Astrocyte (in vitro differentiated cells and primary cell): ENCODE measurements around the gene CD244.

ENCODE experiments used
- EZH2 ChIP-seq: IDR thresholded peaks from 2 replicates; pipeline ENCODE4 v1.6.1; 2012; ENCODE audit warnings: mild to moderate bottlenecking, low read length, inconsistent platforms; ENCODE audit not compliant: insufficient read depth
- TF ChIP-seq, protein P1 (sequence below): IDR thresholded peaks from 2 replicates; pipeline ENCODE4 v1.5.1; 2011; ENCODE audit warnings: low read depth, mild to moderate bottlenecking, inconsistent platforms, low read length, moderate library complexity; ENCODE audit not compliant: insufficient read depth

DNA sequence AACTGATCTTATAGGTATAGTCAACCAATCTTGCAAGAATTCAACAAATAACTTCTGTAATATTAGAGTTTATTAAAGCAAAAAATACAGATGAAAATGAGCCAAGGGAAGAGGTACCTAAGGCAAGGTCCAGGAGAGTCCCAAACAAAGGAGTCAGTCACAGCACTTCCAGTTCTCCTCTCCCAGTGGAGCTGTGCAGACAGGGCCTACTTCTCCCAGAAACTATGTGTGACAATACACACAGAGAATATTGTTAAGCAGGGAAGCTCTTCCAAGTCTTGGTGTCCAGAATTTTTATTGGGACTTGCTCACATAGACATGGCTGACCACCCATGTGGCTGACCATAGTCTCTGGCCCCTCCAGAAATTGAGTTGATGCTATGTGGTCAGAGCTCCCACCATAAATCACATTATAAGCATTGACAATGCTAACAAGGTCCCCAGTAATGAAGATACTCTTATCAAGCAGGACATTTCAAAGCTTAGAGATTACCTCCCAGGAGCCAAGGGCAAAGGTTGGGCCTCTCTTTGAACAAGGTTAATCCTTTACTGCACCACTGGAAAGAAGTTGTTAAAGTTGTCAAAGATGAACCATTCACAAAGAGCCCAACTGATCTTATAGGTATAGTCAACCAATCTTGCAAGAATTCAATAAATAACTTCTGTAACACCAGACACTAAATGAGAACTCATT lies 3.5 kb upstream of the CD244 start:
- TF ChIP-seq, protein P1, sequence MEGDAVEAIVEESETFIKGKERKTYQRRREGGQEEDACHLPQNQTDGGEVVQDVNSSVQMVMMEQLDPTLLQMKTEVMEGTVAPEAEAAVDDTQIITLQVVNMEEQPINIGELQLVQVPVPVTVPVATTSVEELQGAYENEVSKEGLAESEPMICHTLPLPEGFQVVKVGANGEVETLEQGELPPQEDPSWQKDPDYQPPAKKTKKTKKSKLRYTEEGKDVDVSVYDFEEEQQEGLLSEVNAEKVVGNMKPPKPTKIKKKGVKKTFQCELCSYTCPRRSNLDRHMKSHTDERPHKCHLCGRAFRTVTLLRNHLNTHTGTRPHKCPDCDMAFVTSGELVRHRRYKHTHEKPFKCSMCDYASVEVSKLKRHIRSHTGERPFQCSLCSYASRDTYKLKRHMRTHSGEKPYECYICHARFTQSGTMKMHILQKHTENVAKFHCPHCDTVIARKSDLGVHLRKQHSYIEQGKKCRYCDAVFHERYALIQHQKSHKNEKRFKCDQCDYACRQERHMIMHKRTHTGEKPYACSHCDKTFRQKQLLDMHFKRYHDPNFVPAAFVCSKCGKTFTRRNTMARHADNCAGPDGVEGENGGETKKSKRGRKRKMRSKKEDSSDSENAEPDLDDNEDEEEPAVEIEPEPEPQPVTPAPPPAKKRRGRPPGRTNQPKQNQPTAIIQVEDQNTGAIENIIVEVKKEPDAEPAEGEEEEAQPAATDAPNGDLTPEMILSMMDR = no peak
- TF ChIP-seq EZH2 = no peak
